SK-N-SH treated with all-trans-retinoic acid at 6 μM for 48 hours (cell line): ENCODE data around the gene GNB4.

ENCODE experiments used
- ARNTL ChIP-seq: fragments of 450-650 bp; formaldehyde crosslinking; IDR thresholded peaks from 2 replicates; pipeline ENCODE4 v1.5.0; 2020; ENCODE audit warnings: low read depth, mild to moderate bottlenecking, moderate library complexity, borderline replicate concordance
- CSDC2 ChIP-seq: fragments of 250-450 bp; sonication (Bioruptor Pico); IDR thresholded peaks from 2 replicates; pipeline ENCODE4 v1.5.0; 2020; ENCODE audit warnings: mild to moderate bottlenecking, moderate library complexity
- OSR1 ChIP-seq: fragments of 250-450 bp; sonication (Bioruptor Pico); IDR thresholded peaks from 2 replicates; pipeline ENCODE4 v1.8.0; 2022; ENCODE audit warnings: moderate library complexity, mild to moderate bottlenecking, inconsistent platforms
- PPARA ChIP-seq: fragments of 250-450 bp; sonication (Bioruptor Pico); IDR thresholded peaks from 2 replicates; pipeline ENCODE4 v1.5.0; 2020; ENCODE audit warnings: mild to moderate bottlenecking, borderline replicate concordance
- RARB ChIP-seq: fragments of 250-450 bp; sonication (Bioruptor Pico); IDR thresholded peaks from 2 replicates; pipeline ENCODE4 v1.8.0; 2021; ENCODE audit warnings: mild to moderate bottlenecking, moderate library complexity
- SNAI2 ChIP-seq: fragments of 250-450 bp; sonication (Bioruptor Pico); IDR thresholded peaks from 2 replicates; pipeline ENCODE4 v1.5.0; 2020; ENCODE audit warnings: mild to moderate bottlenecking, moderate library complexity
- ZC3H10 ChIP-seq: fragments of 250-450 bp; sonication (Bioruptor Pico); IDR thresholded peaks from 2 replicates; pipeline ENCODE4 v1.5.1; 2021; ENCODE audit warnings: mild to moderate bottlenecking, moderate library complexity
- ZFP3 ChIP-seq: fragments of 250-450 bp; sonication (Bioruptor Pico); IDR thresholded peaks from 2 replicates; pipeline ENCODE4 v1.5.0; 2020; ENCODE audit warnings: mild to moderate bottlenecking, moderate library complexity
- ZFP30 ChIP-seq: fragments of 450-650 bp; formaldehyde crosslinking; IDR thresholded peaks from 2 replicates; pipeline ENCODE4 v1.5.0; 2022; ENCODE audit warnings: mild to moderate bottlenecking, moderate library complexity
- ZNF8 ChIP-seq: fragments of 450-650 bp; formaldehyde crosslinking; IDR thresholded peaks from 2 replicates; pipeline ENCODE4 v1.5.0; 2020; ENCODE audit warnings: mild to moderate bottlenecking, moderate library complexity
- TF ChIP-seq, protein P1 (sequence below): fragments of 250-450 bp; sonication (Bioruptor Pico); IDR thresholded peaks from 2 replicates; pipeline ENCODE4 v1.8.0; 2020; ENCODE audit warnings: mild to moderate bottlenecking, moderate library complexity, borderline replicate concordance
- TF ChIP-seq, protein P2 (sequence below): fragments of 250-450 bp; sonication (Bioruptor Pico); IDR thresholded peaks from 2 replicates; pipeline ENCODE4 v1.5.1; 2020; ENCODE audit warnings: low read depth, mild to moderate bottlenecking, moderate library complexity

DNA sequence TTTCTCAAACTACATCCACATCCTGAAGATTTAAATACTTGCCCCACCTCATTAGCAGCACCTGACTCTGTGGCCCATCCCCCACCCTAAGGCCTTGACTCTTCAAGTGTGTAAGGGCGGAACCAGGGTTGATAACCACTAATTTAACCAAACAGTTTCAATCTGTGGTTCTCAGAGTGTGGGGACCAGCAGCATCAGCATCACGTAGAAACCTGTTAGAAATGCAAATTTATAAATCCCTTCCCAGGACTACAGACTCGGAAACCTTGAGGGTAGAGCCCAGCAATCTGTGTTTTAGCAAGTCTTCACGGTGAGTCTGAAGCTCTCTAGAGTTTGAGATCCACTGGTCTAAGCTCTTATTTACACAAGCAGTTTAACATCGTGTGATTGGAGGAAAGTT, 12.4 kb downstream of the GNB4 start:
- TF ChIP-seq, protein P1, sequence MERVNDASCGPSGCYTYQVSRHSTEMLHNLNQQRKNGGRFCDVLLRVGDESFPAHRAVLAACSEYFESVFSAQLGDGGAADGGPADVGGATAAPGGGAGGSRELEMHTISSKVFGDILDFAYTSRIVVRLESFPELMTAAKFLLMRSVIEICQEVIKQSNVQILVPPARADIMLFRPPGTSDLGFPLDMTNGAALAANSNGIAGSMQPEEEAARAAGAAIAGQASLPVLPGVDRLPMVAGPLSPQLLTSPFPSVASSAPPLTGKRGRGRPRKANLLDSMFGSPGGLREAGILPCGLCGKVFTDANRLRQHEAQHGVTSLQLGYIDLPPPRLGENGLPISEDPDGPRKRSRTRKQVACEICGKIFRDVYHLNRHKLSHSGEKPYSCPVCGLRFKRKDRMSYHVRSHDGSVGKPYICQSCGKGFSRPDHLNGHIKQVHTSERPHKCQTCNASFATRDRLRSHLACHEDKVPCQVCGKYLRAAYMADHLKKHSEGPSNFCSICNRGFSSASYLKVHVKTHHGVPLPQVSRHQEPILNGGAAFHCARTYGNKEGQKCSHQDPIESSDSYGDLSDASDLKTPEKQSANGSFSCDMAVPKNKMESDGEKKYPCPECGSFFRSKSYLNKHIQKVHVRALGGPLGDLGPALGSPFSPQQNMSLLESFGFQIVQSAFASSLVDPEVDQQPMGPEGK (CRISPR knock-in tag) = no peak
- no peak for TF ChIP-seq PPARA (CRISPR knock-in tag)
- TF ChIP-seq ZFP30 (CRISPR knock-in tag) = no peak
- no peak for TF ChIP-seq OSR1 (CRISPR knock-in tag)
- no peak for TF ChIP-seq ZC3H10 (CRISPR knock-in tag)
- TF ChIP-seq ZFP3 (CRISPR knock-in tag) = no peak
- TF ChIP-seq CSDC2 (CRISPR knock-in tag) = no peak
- no peak for TF ChIP-seq SNAI2 (CRISPR knock-in tag)
- TF ChIP-seq ARNTL (CRISPR knock-in tag) = no peak
- TF ChIP-seq RARB (CRISPR knock-in tag) = no peak
- TF ChIP-seq ZNF8 (CRISPR knock-in tag) = no peak
- TF ChIP-seq, protein P2, sequence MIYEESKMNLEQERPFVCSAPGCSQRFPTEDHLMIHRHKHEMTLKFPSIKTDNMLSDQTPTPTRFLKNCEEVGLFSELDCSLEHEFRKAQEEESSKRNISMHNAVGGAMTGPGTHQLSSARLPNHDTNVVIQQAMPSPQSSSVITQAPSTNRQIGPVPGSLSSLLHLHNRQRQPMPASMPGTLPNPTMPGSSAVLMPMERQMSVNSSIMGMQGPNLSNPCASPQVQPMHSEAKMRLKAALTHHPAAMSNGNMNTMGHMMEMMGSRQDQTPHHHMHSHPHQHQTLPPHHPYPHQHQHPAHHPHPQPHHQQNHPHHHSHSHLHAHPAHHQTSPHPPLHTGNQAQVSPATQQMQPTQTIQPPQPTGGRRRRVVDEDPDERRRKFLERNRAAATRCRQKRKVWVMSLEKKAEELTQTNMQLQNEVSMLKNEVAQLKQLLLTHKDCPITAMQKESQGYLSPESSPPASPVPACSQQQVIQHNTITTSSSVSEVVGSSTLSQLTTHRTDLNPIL (CRISPR knock-in tag) = no peak
